IMR-90 (cell line): ENCODE results near the gene TEK. TPM values are rescaled to one million over a fixed set of nuclear protein-coding genes. Genes with fewer than 3 reads are reported as not detected.

ENCODE experiments used
- ATAC-seq: fragments of 200-7000 bp; cut with Tn5 transposase; 2 replicates; pipeline ENCODE4 v1.9.1; 2020; ENCODE audit warnings: low read depth, mild to moderate bottlenecking, moderate library complexity
- BruUV-seq: library from RNA; stranded (reverse); fragments of 400-500 nt; replicated peaks from 2 replicates; lab custom pipeline; 2021; lab: Mats Ljungman, UMichigan
- CTCF ChIA-PET: fragments of 300-600 bp; formaldehyde crosslinking; extraction: SDS; loops from one replicate; lab custom pipeline; 2021; ENCODE audit warnings: antibody characterized with exemption; lab: Yijun Ruan, JAX
- POLR2A ChIA-PET: fragments of 300-600 bp; sonication (Branson Sonifier 250); formaldehyde crosslinking; loops from one replicate; lab custom pipeline; 2022; ENCODE audit warnings: antibody characterized with exemption; ENCODE audit not compliant: unreplicated experiment; lab: Charles Lee
- DNase-seq: peaks from one replicate; pipeline ENCODE4 v3.0.0; 2013
- H2AFZ ChIP-seq: replicated peaks from 2 replicates; pipeline ENCODE3; 2013; ENCODE audit warnings: low read length, mild to moderate bottlenecking; ENCODE audit not compliant: poor library complexity
- H2AK5ac ChIP-seq: 2 replicates; pipeline ENCODE4 v1.6.1; 2013; ENCODE audit warnings: low read depth, low read length, inconsistent platforms
- H2AK9ac ChIP-seq: replicated peaks from 2 replicates; pipeline ENCODE3; 2013; ENCODE audit warnings: mild to moderate bottlenecking, low read depth, low read length, moderate library complexity; ENCODE audit not compliant: poor library complexity
- H2BK120ac ChIP-seq: 2 replicates; pipeline ENCODE4 v1.6.1; 2013; ENCODE audit warnings: low read depth, low read length, inconsistent platforms
- H2BK15ac ChIP-seq: 3 replicates; pipeline ENCODE4 v1.6.1; 2013; ENCODE audit warnings: low read depth, low read length, inconsistent platforms
- H2BK20ac ChIP-seq: 2 replicates; pipeline ENCODE4 v1.6.1; 2013; ENCODE audit warnings: low read depth, mild to moderate bottlenecking, inconsistent platforms, low read length, moderate library complexity
- H2BK5ac ChIP-seq: 2 replicates; pipeline ENCODE4 v1.6.1; 2013; ENCODE audit warnings: mild to moderate bottlenecking, low read depth, low read length, inconsistent platforms; ENCODE audit not compliant: poor library complexity, severe bottlenecking
- H3K14ac ChIP-seq: replicated peaks from 2 replicates; pipeline ENCODE4 v1.6.1; 2013; ENCODE audit warnings: low read depth, low read length, inconsistent platforms
- H3K18ac ChIP-seq: 2 replicates; pipeline ENCODE4 v1.6.1; 2013; ENCODE audit warnings: low read depth, low read length, control low read depth
- H3K23ac ChIP-seq: 2 replicates; pipeline ENCODE4 v1.6.1; 2013; ENCODE audit warnings: low read depth, low read length, inconsistent platforms
- H3K27ac ChIP-seq: 2 replicates; pipeline ENCODE4 v1.5.1; 2013; ENCODE audit warnings: mild to moderate bottlenecking, control low read depth, low read length; ENCODE audit not compliant: insufficient read depth
- H3K27me3 ChIP-seq: 2 replicates; pipeline ENCODE4 v1.6.1; 2013; ENCODE audit warnings: low read length; ENCODE audit not compliant: control insufficient read depth, insufficient read depth
- H3K36me3 ChIP-seq: 2 replicates; pipeline ENCODE4 v1.6.1; 2013; ENCODE audit warnings: low read length, mixed read lengths; ENCODE audit not compliant: control insufficient read depth, insufficient read depth
- H3K4ac ChIP-seq: 2 replicates; pipeline ENCODE4 v1.6.1; 2013; ENCODE audit warnings: low read depth, low read length, inconsistent platforms
- H3K4me1 ChIP-seq: 2 replicates; pipeline ENCODE4 v1.6.1; 2013; ENCODE audit warnings: low read length, mixed read lengths; ENCODE audit not compliant: control insufficient read depth, insufficient read depth
- H3K4me2 ChIP-seq: 2 replicates; pipeline ENCODE4 v1.6.1; 2013; ENCODE audit warnings: low read depth, mild to moderate bottlenecking, control low read depth, low read length, moderate library complexity
- H3K4me3 ChIP-seq: 2 replicates; pipeline ENCODE4 v1.5.1; 2013; ENCODE audit warnings: low read depth, mild to moderate bottlenecking, control low read depth, low read length, moderate library complexity; ENCODE audit not compliant: insufficient read depth
- H3K56ac ChIP-seq: 2 replicates; pipeline ENCODE4 v1.6.1; 2013; ENCODE audit warnings: low read length, inconsistent platforms; ENCODE audit not compliant: insufficient read depth; ENCODE audit errors: extremely low read depth
- H3K79me1 ChIP-seq, 2 experiments: 2 replicates each; pipeline ENCODE4 v1.6.1; 2013; ENCODE audit warnings: low read length in 2 of 2, inconsistent platforms in 1 of 2, low read depth in 1 of 2
- H3K9ac ChIP-seq: 2 replicates; pipeline ENCODE4 v1.6.1; 2013; ENCODE audit warnings: low read depth, low read length, control low read depth
- H3K9me1 ChIP-seq: 2 replicates; pipeline ENCODE4 v1.6.1; 2013; ENCODE audit warnings: low read length, inconsistent platforms; ENCODE audit not compliant: insufficient read depth
- H3K9me3 ChIP-seq: 2 replicates; pipeline ENCODE4 v1.6.1; 2013; ENCODE audit warnings: low read length; ENCODE audit not compliant: control insufficient read depth, insufficient read depth
- H4K20me1 ChIP-seq: 2 replicates; pipeline ENCODE4 v1.6.1; 2013; ENCODE audit warnings: low read length, inconsistent platforms; ENCODE audit not compliant: insufficient read depth
- H4K5ac ChIP-seq: 2 replicates; pipeline ENCODE4 v1.6.1; 2013; ENCODE audit warnings: mild to moderate bottlenecking, low read depth, low read length, control low read depth
- H4K8ac ChIP-seq, 2 experiments: 2 replicates each; pipeline ENCODE4 v1.6.1; 2013; ENCODE audit warnings: low read depth in 2 of 2, low read length in 2 of 2, control low read depth in 1 of 2, inconsistent platforms in 1 of 2
- H4K91ac ChIP-seq: 2 replicates; pipeline ENCODE4 v1.6.1; 2013; ENCODE audit warnings: low read depth, low read length, inconsistent platforms; ENCODE audit not compliant: insufficient read depth
- CEBPB ChIP-seq: IDR thresholded peaks from 2 replicates; pipeline ENCODE4 v1.6.1; 2012; ENCODE audit warnings: low read depth, low read length, improper control_type of control experiment
- ELK1 ChIP-seq: fragments of 150-350 bp; IDR thresholded peaks from 2 replicates; pipeline ENCODE4 v1.6.1; 2016; ENCODE audit warnings: low read depth, mild to moderate bottlenecking, low read length, moderate library complexity, borderline replicate concordance
- MAFK ChIP-seq: IDR thresholded peaks from 2 replicates; pipeline ENCODE4 v1.6.1; 2012; ENCODE audit warnings: low read depth, low read length, improper control_type of control experiment
- WGBS, 2 experiments: methylation state at CpG; one replicate each; pipeline versions ENCODE4 v1.1.5 to v1.1.7; 2013; ENCODE audit warnings: missing lambda C conversion rate in 2 of 2; ENCODE audit not compliant: insufficient read length in 1 of 2; ENCODE audit errors: extremely low coverage in 2 of 2; 5-methylcytosine and 5-hydroxymethylcytosine counted together
- dilution Hi-C: fragments of 300-500 bp; cut with HindIII; formaldehyde crosslinking; loops from one replicate; pipeline ENCODE4 v1.14.3; 2018; ENCODE audit warnings: low sequenced_read_pairs; ENCODE audit not compliant: unreplicated experiment
- in situ Hi-C: fragments of 300-500 bp; cut with MboI; formaldehyde crosslinking; loops from 3 replicates; pipeline ENCODE4 v1.14.3; 2019; ENCODE audit warnings: low sequenced_read_pairs, inconsistent platforms, mixed read lengths
- intact Hi-C: fragments of 100-400 bp; cut with micrococcal nuclease; formaldehyde crosslinking; loops from 2 replicates; pipeline ENCODE4 v1.10.0; 2022
- polyA plus RNA-seq, 3 experiments: library from polyadenylated mRNA; depleted of rRNA; stranded (reverse); fragments of >200 nt; gene quantifications; 2 replicates each; pipeline ENCODE4 v1.2.3, GENCODE V29; 2012; ENCODE audit warnings: low replicate concordance in 1 of 3
- total RNA-seq: library from RNA; depleted of rRNA; stranded (reverse); fragments of >200 nt; gene quantifications from 2 replicates; pipeline ENCODE4 v1.2.3, GENCODE V29; 2012

TEK gene
- total and polyA plus RNA-seq, 2 of the 4 experiments (the other 2 are of a cell fraction) = 6.3 to 11.7 TPM

- DNase-seq (no peak), ATAC-seq (no peak)
- Histone ChIP-seq H3K4me1 (peaks cover 24% of the 10 kb centered on the region), H2BK20ac (peak overlapping the region; percentile 87), H2BK120ac (peak overlapping the region; percentile 69), H4K20me1 (no peaks in the 10 kb centered on the region), H2AK5ac (no peak overlapping the region), H3K23ac (no peak overlapping the region; the same call in 1 of the 2 replicates), H3K14ac (peak overlapping the region; percentile 60), H3K56ac (no peak overlapping the region; the same call in 1 of the 2 replicates), H4K5ac (peak overlapping the region; percentile 90; the same call in 1 of the 2 replicates), H3K36me3 (no peaks in the 10 kb centered on the region), H3K27me3 (no peaks in the 10 kb centered on the region), H3K9me1 (peaks cover 13% of the 10 kb centered on the region), H2AFZ (no peak overlapping the region), H3K4me3 (no peak overlapping the region), H3K9ac (no peak overlapping the region), H3K4me2 (no peak overlapping the region), H2BK15ac (peak overlapping the region; percentile 40; the same call in 1 of the 3 replicates), H2AK9ac (no peak overlapping the region), H3K9me3 (no peaks in the 10 kb centered on the region), H2BK5ac (peak overlapping the region; percentile 70), H3K18ac (peak overlapping the region; percentile 95), H4K8ac (peak overlapping the region in 1 of 2 experiments; percentile 59; a peak in 2 of 4 replicates), H3K4ac (peak overlapping the region; percentile 42; the same call in 1 of the 2 replicates), H3K79me1 (peaks cover 0 to 27% of the 10 kb centered on the region in 2 experiments; a peak in 2 of 4 replicates), H4K91ac (peak overlapping the region; percentile 51; the same call in 1 of the 2 replicates), H3K27ac (peak overlapping the region; percentile 31; the same call in 1 of the 2 replicates)
- in situ Hi-C loops (no loop called here), intact Hi-C loops (loop anchor here (5.0 kb wide), 1 partner anchor 120 kb away; no protein-coding TSS in a partner anchor), dilution Hi-C loops (no loop called here)
- ChIA-PET POLR2A (interaction anchor here (0.6 kb wide), 1 partner anchor 27 kb away, joined by 3 read pairs; no protein-coding TSS in a partner anchor), CTCF (no interaction called here)
- BruUV-seq = no TSS peak
- TF ChIP-seq CEBPB = no peak
- no peak for TF ChIP-seq ELK1
- TF ChIP-seq MAFK = peak; percentile 76
- WGBS, 2 experiments = no CpG with 5 or more reads among the region's 2 CpGs
Observed at GRCh38 chr9:27152405-27152718, 43.3 kb downstream of the TEK start.
